ENCODE measurements around the gene SDHA.

DNA sequence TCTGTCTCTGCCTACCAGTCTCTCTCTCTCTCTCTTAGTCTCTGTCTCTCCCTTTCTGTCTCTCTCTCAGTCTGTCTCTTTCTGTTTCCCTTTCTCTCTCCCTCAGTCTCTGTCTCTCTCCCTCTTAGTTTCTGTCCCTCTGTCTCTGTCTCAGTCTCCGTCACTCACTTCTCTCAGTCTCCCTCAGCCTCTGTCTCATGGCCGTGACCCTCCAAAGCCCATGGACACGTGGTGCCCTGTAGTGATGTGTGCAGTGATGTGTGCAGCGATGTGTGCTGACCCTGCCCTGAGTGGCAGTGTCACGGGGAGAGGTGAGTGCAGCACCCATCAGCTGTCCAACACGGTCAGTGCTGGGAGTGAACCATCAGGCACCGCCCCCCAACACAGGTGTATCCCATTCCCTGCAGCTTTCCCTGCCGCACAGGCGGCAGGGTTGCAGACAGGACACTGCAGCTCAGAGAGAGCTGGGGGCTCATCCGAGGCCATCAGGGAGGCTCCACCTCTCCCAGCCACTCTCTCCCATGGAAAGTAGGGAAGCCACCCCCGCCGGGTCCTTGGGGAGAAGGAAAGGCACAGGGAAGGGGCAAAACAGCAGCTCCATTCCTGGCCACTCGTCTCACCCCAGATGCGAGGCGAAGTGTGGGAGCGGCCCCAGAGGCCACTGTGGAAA, 27.6 kb upstream of the SDHA start:
- TF ChIP-seq POLR2A (IDR thresholded peaks at IDR 0.05) = no peak
- no peak for TF ChIP-seq CTCF (IDR thresholded peaks at IDR 0.05)
